ENCODE data around the gene EFCAB13. TPM values are rescaled to one million over a fixed set of nuclear protein-coding genes. Genes with fewer than 3 reads are reported as not detected.

Gene EFCAB13
- total RNA-seq, 1 donor from 2014 or later, result 2.7 TPM

DNA sequence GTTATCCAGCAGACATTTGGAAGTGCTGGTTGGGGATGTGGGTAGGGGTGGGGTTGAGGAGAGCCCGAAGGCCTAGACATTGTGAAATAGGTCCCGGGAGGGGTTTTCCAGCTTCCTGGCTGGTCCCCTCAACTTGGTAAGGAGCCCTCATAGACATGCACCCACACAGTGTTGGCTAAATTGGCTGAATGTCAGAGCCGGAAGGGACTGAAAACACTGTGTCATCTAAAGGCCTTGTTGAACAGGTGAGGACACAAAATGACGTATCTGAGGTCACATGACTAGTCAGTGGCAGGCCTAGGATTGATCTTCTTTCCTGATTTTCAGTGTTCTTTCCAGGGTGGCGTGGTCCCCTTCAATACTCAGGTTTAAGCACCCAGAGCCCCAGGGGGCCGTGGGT is 42.5 kb upstream of the EFCAB13 start:
- DNase-seq (ENCODE audit: low spot score), result no peak
- H3K4me3 Mint-ChIP-seq, result no peak overlapping the region
- Histone ChIP-seq H3F3A (ENCODE audit: low read depth) (no peaks in the 10 kb centered on the region), H3K4me3 (no peak overlapping the region), H3K4me1 (peaks cover 7% of the 10 kb centered on the region), H3K79me2 (ENCODE audit: low read depth) (no peaks in the 10 kb centered on the region), H3K27me3 (no peaks in the 10 kb centered on the region), H3K9ac (no peak overlapping the region), H3K9me3 (ENCODE audit: low read depth) (no peaks in the 10 kb centered on the region), H3K4me2 (no peak overlapping the region), H3K36me3 (no peaks in the 10 kb centered on the region), H2AFZ (replicated peaks) (no peak overlapping the region), H3K27ac (no peak overlapping the region), H4K20me1 (ENCODE audit: low read depth) (no peaks in the 10 kb centered on the region)
- TF ChIP-seq EZH2 (IDR thresholded peaks at IDR 0.05) (no peak), EZH2phosphoT487 (IDR thresholded peaks at IDR 0.05) (no peak)
- TF ChIP-seq, protein P1, sequence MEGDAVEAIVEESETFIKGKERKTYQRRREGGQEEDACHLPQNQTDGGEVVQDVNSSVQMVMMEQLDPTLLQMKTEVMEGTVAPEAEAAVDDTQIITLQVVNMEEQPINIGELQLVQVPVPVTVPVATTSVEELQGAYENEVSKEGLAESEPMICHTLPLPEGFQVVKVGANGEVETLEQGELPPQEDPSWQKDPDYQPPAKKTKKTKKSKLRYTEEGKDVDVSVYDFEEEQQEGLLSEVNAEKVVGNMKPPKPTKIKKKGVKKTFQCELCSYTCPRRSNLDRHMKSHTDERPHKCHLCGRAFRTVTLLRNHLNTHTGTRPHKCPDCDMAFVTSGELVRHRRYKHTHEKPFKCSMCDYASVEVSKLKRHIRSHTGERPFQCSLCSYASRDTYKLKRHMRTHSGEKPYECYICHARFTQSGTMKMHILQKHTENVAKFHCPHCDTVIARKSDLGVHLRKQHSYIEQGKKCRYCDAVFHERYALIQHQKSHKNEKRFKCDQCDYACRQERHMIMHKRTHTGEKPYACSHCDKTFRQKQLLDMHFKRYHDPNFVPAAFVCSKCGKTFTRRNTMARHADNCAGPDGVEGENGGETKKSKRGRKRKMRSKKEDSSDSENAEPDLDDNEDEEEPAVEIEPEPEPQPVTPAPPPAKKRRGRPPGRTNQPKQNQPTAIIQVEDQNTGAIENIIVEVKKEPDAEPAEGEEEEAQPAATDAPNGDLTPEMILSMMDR (IDR thresholded peaks at IDR 0.05), result no peak
- no peak overlapping the region for H3K27ac Mint-ChIP-seq
- H3K4me1 Mint-ChIP-seq, result peaks cover 44% of the 10 kb centered on the region
- H3K27me3 Mint-ChIP-seq (ENCODE audit: insufficient read depth, low read depth), result peaks cover 8% of the 10 kb centered on the region
- H3K36me3 Mint-ChIP-seq, result no peaks in the 10 kb centered on the region
- no peaks in the 10 kb centered on the region for H3K9me3 Mint-ChIP-seq

- Mint-ChIP-seq H3K4me1 (peaks cover 13% of the 10 kb centered on the region), H3K9me3 (no peaks in the 10 kb centered on the region)
- no peaks in the 10 kb centered on the region for H4K20me1 ChIP-seq (ENCODE audit: low read depth)
Measured at GRCh38 chr17:47285003-47285402, 38.8 kb upstream of the EFCAB13 start.

DNA sequence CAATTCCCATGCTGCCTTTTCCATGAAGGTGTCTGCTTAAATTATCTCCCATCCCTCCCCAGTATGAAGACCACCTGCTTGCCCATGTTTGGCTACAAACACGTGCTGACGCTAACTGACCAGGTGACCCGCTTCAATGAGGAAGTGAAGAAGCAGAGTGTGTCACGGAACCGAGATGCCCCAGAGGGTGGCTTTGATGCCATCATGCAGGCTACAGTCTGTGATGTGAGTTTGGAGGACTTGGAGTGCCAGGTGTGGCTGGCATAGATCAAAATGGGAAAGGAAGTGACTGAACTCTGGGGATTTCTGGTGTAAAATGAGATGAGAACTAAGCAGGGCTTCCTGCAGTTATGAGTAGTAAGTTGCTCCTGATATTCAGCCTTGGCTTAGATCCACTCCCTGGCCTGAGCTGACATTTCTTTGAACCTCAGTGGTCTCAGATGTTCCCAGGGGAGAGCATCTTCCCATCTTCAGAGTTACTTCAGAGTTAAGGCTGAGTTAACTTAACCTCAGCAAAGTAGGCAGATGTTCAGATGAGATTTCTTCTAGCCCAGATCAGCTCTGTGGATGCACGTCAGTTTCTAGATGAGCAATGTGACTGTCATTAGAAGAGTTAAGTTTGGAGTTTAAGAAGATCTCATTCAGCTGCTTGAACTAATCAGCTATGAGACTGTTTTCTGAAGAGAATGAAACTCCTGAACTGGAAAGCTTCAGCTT is 37.4 kb upstream of the EFCAB13 start:
- Histone ChIP-seq H3K4me2 (no peak overlapping the region), H3K79me2 (ENCODE audit: low read depth) (no peaks in the 10 kb centered on the region), H4K20me1 (ENCODE audit: low read depth) (no peaks in the 10 kb centered on the region), H3K27me3 (no peaks in the 10 kb centered on the region), H3K9ac (no peak overlapping the region), H3F3A (ENCODE audit: low read depth) (no peaks in the 10 kb centered on the region), H2AFZ (replicated peaks) (no peak overlapping the region), H3K27ac (no peak overlapping the region), H3K4me3 (no peak overlapping the region), H3K36me3 (no peaks in the 10 kb centered on the region), H3K9me3 (ENCODE audit: low read depth) (no peaks in the 10 kb centered on the region), H3K4me1 (no peaks in the 10 kb centered on the region)
- peaks cover 1% of the 10 kb centered on the region for H3K4me1 Mint-ChIP-seq
- TF ChIP-seq EZH2 (IDR thresholded peaks at IDR 0.05) (no peak), EZH2phosphoT487 (IDR thresholded peaks at IDR 0.05) (no peak)
- TF ChIP-seq, protein P1 (IDR thresholded peaks at IDR 0.05), result no peak
- no peak overlapping the region for H3K27ac Mint-ChIP-seq
- no peak overlapping the region for H3K4me3 Mint-ChIP-seq
- peaks cover 7% of the 10 kb centered on the region for H3K27me3 Mint-ChIP-seq (ENCODE audit: insufficient read depth, low read depth)
- no peak for DNase-seq (ENCODE audit: low spot score)
- H3K9me3 Mint-ChIP-seq, result no peaks in the 10 kb centered on the region
- no peaks in the 10 kb centered on the region for H3K36me3 Mint-ChIP-seq

More at GRCh38 chr17:47285003-47285402, 38.8 kb upstream of the EFCAB13 start:
- no peaks in the 10 kb centered on the region for H3K9me3 ChIP-seq (ENCODE audit: low read depth)
- H3K4me3 ChIP-seq, result no peak overlapping the region
- H3K27me3 Mint-ChIP-seq (ENCODE audit: insufficient read depth, low read depth), result peaks cover 9% of the 10 kb centered on the region
- no peaks in the 10 kb centered on the region for H3K27me3 ChIP-seq
- H3F3A ChIP-seq (ENCODE audit: low read depth), result no peaks in the 10 kb centered on the region
- H3K9ac ChIP-seq, result no peak overlapping the region
- H3K27ac ChIP-seq, result no peak overlapping the region
- H3K4me2 ChIP-seq, result no peak overlapping the region
- H3K36me3 ChIP-seq, result no peaks in the 10 kb centered on the region
- H3K27ac Mint-ChIP-seq, result no peak overlapping the region
- H3K36me3 Mint-ChIP-seq, result no peaks in the 10 kb centered on the region
- H3K79me2 ChIP-seq (ENCODE audit: low read depth), result no peaks in the 10 kb centered on the region
- DNase-seq (ENCODE audit: low spot score), result no peak
- TF ChIP-seq, protein P1 (IDR thresholded peaks at IDR 0.05), result no peak
- TF ChIP-seq EZH2 (IDR thresholded peaks at IDR 0.05), result no peak
- no peak for TF ChIP-seq EZH2phosphoT487 (IDR thresholded peaks at IDR 0.05)
- H3K4me3 Mint-ChIP-seq, result no peak overlapping the region
- H2AFZ ChIP-seq (replicated peaks), result no peak overlapping the region
- no peaks in the 10 kb centered on the region for H3K4me1 ChIP-seq

All from neural progenitor cell (in vitro differentiated cells).